RCC 7860 (cell line): ENCODE data around the gene CALD1.

ENCODE experiments used
- DNase-seq: peaks from one replicate; pipeline ENCODE4 v3.0.0-alpha.2; 2015; ENCODE audit warnings: low spot score
- FAIRE-seq: peaks from 2 replicates; lab custom pipeline; 2012; peaks lifted over from hg19 to GRCh38; lab: Jason Lieb, UNC

Gene CALD1

DNA sequence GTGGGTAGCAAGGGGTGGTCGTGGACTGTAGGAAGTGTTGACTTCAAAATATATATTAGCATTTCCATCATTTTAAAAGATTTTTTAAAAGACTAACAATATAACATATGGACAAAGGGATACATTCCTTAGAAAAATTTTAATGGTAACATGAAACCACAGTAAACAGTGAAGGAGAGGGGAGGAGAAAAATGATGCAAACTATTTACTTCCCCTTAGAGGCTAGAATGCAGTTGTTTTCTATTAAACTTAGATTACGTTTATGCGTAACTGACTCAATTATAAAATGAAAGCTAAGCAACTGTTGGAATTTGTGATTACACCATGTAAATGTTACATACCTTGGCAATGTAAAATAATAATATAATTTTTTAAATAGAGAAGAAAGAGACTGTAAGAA lies 41.3 kb downstream of the CALD1 start:
- FAIRE-seq, result no peak
- no peak for DNase-seq

GRCh38 chr7:134823400-134823799 lies 44.0 kb downstream of the CALD1 start:
- no peak for DNase-seq
- no peak for FAIRE-seq

GRCh38 chr7:134825666-134826065 lies 46.2 kb downstream of the CALD1 start:
- FAIRE-seq (no peak), DNase-seq (no peak)

GRCh38 chr7:134826105-134826504 lies 46.7 kb downstream of the CALD1 start:
- no peak for FAIRE-seq
- no peak for DNase-seq

GRCh38 chr7:134827436-134827835 lies 48.0 kb downstream of the CALD1 start:
- FAIRE-seq (no peak), DNase-seq (no peak)

GRCh38 chr7:134827889-134828288 lies 48.5 kb downstream of the CALD1 start:
- FAIRE-seq, result no peak
- DNase-seq, result no peak

GRCh38 chr7:134828361-134828760 lies 48.9 kb downstream of the CALD1 start:
- no peak for DNase-seq
- no peak for FAIRE-seq

GRCh38 chr7:134829380-134829986 lies 50.0 kb downstream of the CALD1 start:
- DNase-seq, result no peak
- FAIRE-seq, result no peak

- FAIRE-seq (no peak), DNase-seq (no peak)
Measured at GRCh38 chr7:134831862-134832261, 52.4 kb downstream of the CALD1 start.

GRCh38 chr7:134832367-134832766 lies 52.9 kb downstream of the CALD1 start:
- FAIRE-seq (no peak), DNase-seq (no peak)

DNA sequence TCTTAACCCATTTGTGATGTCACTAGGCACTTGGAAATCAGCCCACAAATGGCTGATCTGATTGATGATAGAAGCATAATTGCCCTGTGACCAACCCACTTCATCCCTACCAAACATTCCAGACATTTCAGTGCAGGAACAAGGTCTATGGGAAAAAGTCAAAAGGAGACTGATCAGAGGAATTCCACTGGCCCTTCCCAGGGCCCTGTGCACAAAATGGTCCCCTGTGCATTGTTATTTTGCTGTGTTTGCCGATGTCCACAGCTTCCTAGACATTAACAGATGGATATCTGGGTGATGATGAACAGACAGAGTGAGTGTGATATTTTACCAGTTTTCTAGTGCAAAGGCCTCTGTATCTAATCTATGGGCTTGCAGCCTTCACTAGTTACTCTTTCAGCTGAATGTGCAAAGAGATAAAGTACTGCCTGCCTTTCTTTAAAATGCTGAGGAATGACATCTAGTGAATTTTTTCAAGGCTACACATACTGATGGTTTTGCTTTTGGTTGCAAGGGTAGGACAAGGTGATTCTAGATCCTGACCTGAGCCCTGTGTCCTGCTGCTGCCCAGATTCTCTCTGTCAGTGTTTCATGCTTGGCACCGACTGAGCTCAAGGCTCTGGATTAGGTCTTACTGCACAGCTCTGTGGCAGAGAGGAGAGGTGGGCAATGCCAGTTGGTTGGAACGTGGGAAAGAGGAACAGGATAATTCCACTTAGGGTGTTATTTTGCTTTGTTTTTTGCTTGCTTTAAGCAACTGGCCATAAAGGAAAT lies 55.4 kb downstream of the CALD1 start:
- no peak for DNase-seq
- no peak for FAIRE-seq

DNA sequence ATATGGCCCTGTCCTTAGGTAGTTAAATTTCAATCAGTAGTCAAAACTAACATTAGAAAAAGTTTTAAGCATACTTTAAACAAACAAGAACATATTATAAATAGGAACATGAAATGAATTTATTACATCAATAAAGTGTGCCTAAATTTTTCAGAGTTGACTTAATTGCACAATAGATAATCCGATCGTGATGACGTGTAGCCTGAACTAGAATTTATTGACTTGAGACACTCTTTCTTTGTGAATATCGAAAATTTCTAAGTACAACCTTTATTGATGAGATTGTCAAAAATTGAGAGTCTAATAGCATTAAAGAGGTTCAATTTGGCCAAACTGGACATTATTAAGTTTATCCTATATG lies 56.0 kb downstream of the CALD1 start:
- FAIRE-seq, result no peak
- DNase-seq, result no peak

GRCh38 chr7:134836447-134836846 lies 57.0 kb downstream of the CALD1 start:
- FAIRE-seq (no peak), DNase-seq (no peak)

DNA sequence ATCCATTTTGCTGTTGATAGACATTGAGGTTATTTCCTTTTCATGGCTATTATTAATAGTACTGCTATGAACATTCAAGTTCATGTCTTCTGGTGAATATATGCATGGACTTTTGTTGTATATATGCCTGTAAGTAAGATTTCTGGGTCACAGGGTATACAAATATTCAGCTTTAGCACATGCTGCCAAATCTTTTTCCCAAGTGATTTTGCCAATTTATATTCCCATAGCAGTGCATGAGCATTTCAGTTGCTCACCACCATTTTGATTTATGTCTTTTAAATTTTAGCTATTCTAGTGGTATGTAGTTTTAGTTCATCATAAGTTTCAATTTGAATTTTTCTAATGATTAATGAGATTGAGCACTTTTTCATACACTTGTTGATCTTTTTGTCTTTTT lies 59.9 kb downstream of the CALD1 start:
- DNase-seq (no peak), FAIRE-seq (no peak)

- FAIRE-seq (no peak), DNase-seq (no peak)
Measured at GRCh38 chr7:134842062-134842461, 62.6 kb downstream of the CALD1 start.

DNA sequence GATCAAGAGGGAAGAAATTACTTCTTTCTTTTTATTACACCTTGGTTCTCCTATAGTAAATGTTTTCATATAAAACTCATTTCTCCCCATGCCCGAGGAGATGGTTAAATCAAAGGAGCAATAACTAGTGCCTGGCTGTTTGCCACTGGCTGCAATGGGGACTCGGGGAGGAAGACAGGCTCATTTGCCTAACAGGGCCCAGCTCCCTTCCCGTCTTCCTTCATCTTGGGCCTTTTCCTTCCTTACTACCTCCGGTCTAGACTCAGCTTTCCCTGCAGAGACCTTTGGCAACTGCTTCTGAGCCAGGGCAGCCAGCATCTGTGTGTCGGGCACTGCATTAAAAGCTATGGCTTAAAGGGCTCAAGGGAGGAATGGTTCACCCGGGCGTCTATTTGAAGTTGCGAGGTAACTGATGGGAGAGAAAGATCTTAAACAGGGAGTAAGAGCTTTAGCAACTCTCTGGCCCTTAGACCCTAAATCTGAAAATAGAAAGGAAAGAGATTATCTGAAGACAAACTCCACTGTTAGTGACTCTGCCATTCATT lies 63.5 kb downstream of the CALD1 start:
- DNase-seq (no peak), FAIRE-seq (no peak)

DNA sequence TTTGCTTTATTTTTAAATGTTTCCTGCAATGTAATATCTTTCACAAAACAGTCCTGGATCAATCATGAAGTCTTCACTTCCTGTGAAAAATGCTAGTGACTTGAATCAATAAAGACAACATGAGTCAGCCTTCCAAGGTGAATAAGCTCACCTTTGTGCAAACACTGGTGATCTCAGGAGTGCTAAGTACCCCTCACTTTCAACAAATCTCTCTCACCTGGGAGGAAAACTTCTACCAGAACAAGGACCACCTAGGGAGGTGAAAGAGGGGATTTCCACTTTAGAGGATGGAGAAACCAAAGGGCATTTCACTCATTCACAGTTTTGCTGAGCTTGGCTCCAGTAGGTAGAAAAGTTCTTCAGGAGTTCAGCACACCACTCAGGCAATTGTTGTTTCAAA lies 64.8 kb downstream of the CALD1 start:
- FAIRE-seq, result no peak
- no peak for DNase-seq

DNA sequence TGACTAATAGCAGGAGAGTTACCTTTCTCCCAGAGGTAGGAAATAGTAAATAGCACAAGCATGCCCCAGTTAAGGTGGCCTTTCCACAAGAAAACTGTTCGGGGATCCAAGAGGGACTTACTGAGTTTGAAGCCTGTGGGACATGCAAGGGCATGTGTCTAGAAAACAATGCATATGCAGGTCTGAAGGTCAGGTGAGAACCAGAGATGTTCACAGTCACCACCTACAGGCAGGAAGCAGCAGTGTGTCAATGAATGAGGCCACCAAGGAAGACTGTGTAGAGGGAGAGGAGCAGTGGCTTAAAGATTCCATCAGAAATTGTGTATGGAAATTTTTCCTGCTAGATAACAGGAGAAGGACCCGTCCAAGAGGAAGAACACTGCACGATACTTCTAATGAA lies 66.0 kb downstream of the CALD1 start:
- FAIRE-seq (no peak), DNase-seq (no peak)

- FAIRE-seq, result no peak
- DNase-seq, result no peak
Measured at GRCh38 chr7:134847851-134848588, 68.6 kb downstream of the CALD1 start.

GRCh38 chr7:134850066-134850465 lies 70.6 kb downstream of the CALD1 start:
- no peak for FAIRE-seq
- DNase-seq, result no peak

DNA sequence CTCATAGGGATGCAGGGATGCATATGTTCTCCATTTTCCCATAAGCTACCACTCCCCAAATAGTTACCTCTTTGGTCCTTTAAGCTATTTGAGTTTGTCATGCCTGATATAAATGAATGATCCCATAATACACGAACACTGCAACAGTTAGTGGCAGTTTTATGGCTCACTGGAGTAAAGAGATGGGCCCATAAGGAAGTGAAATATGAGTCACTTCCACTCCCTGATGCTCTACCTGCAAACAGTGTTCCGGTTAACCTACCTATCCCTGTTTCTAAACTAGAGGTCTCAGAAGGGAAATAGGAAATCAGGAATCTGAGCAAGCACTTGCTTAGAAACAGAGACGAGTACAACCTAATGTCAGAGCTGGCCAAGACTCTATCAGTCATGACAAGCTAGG lies 71.7 kb downstream of the CALD1 start:
- FAIRE-seq, result no peak
- no peak for DNase-seq

DNA sequence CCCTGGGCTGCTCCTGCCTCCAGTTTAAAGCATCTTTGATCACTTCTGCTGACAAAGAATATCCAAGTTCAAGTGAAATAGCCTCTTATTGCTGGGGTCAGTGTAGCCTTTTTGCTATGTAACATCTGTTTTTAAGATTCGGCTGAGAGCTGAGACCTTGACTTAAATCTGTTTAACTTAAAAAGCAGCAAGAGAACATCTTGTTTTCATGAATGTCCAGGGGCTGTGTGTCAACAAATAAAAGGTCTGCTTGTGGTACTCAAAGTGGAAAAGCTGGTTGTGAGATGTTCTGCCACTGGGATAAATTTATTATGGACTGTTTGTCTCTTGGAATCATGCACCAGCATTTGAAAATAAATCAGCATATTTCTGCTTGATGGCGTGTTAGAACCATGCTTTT lies 73.2 kb downstream of the CALD1 start:
- FAIRE-seq (no peak), DNase-seq (no peak)
